B cell (primary cell): ENCODE measurements around the gene ZNF462. TPM values are rescaled to one million over a fixed set of nuclear protein-coding genes. Genes with fewer than 3 reads are reported as not detected.

ENCODE experiments used
- ATAC-seq: fragments of 200-7000 bp; cut with Tn5 transposase; one replicate; pipeline ENCODE4 v1.10.0; 2021; ENCODE audit warnings: low read depth, mild to moderate bottlenecking, moderate number of reproducible peaks, moderate library complexity
- CTCF ChIA-PET: fragments of 350-600 bp; sonication (Branson Sonifier 250); formaldehyde crosslinking; loops from one replicate; lab custom pipeline; 2021; ENCODE audit warnings: antibody characterized with exemption, inconsistent platforms; lab: Charles Lee
- POLR2A ChIA-PET: fragments of 350-600 bp; sonication (Branson Sonifier 250); formaldehyde crosslinking; loops from one replicate; lab custom pipeline; 2021; ENCODE audit warnings: antibody characterized with exemption; lab: Charles Lee
- DNase-seq: peaks from one replicate; pipeline ENCODE4 v3.0.0; 2013
- H2AFZ ChIP-seq: 2 replicates; pipeline ENCODE4 v1.6.1; 2012; ENCODE audit warnings: mild to moderate bottlenecking, low read depth, low read length; ENCODE audit not compliant: insufficient read depth, poor library complexity, severe bottlenecking
- H3K27ac ChIP-seq, 2 donors: 1 replicate in 1 of 2; 2 replicates in 1 of 2; pipeline ENCODE4 v1.5.1; 2012 to 2013; ENCODE audit warnings: low read length in 2 of 2, mild to moderate bottlenecking in 2 of 2, moderate library complexity in 1 of 2
- H3K27me3 ChIP-seq, 4 experiments: fragments of 200-600 bp in 1 of 4; sonication (generic) in 1 of 4; replicated peaks in 1 of 4; 1 replicate in 2 of 4; 2 replicates in 2 of 4; pipeline versions ENCODE4 v1.6.1 to v1.7.0; 2013 to 2016; ENCODE audit warnings: low read length in 3 of 4, mild to moderate bottlenecking in 2 of 4, mixed read lengths in 1 of 4, moderate library complexity in 1 of 4; ENCODE audit not compliant: insufficient read depth in 4 of 4, control insufficient read depth in 3 of 4; ENCODE audit errors: control extremely low read depth in 1 of 4
- H3K36me3 ChIP-seq, 2 experiments: replicated peaks in 1 of 2; 1 replicate in 1 of 2; 2 replicates in 1 of 2; pipeline versions ENCODE4 v1.6.1 to v1.7.1; 2013; ENCODE audit warnings: low read length in 1 of 2; ENCODE audit not compliant: insufficient read depth in 2 of 2, control insufficient read depth in 1 of 2; ENCODE audit errors: control extremely low read depth in 1 of 2, extremely low read depth in 1 of 2
- H3K4me1 ChIP-seq, 2 donors: fragments of 200-600 bp in 1 of 2; sonication (generic) in 1 of 2; 1 replicate in 1 of 2; 2 replicates in 1 of 2; pipeline versions ENCODE4 v1.5.1 to v1.6.1; 2013 to 2017; ENCODE audit warnings: low read length in 2 of 2; ENCODE audit not compliant: control insufficient read depth in 2 of 2, insufficient read depth in 2 of 2
- H3K4me2 ChIP-seq: replicated peaks from 2 replicates; pipeline ENCODE3; 2012; ENCODE audit warnings: mild to moderate bottlenecking, low read depth, low read length; ENCODE audit not compliant: poor library complexity, severe bottlenecking
- H3K4me3 ChIP-seq, 5 experiments: fragments of 200-600 bp in 1 of 5; sonication (generic) in 1 of 5; 1 replicate in 3 of 5; 2 replicates in 2 of 5; pipeline versions ENCODE4 v1.5.1 to v1.7.0; 2011 to 2016; ENCODE audit warnings: low read length in 4 of 5, mild to moderate bottlenecking in 4 of 5, low read depth in 2 of 5, control low read depth in 1 of 5, moderate library complexity in 1 of 5; ENCODE audit not compliant: insufficient read depth in 1 of 5; ENCODE audit errors: control extremely low read depth in 1 of 5, extremely low read depth in 1 of 5
- H3K79me2 ChIP-seq: fragments of 200-600 bp; sonication (generic); one replicate; pipeline ENCODE4 v1.6.0; 2016; ENCODE audit warnings: low read length; ENCODE audit not compliant: control insufficient read depth, insufficient read depth
- H3K9ac ChIP-seq: fragments of 200-600 bp; sonication (generic); 2 replicates; pipeline ENCODE4 v1.6.1; 2017; ENCODE audit warnings: mild to moderate bottlenecking, low read length, moderate library complexity
- H3K9me3 ChIP-seq, 3 donors: one replicate each; pipeline versions ENCODE4 v1.6.1 to v1.7.1; 2013; ENCODE audit warnings: low read length in 2 of 3; ENCODE audit not compliant: control insufficient read depth in 2 of 3, insufficient read depth in 1 of 3; ENCODE audit errors: control extremely low read depth in 1 of 3
- H4K20me1 ChIP-seq: 2 replicates; pipeline ENCODE4 v1.6.0; 2012; ENCODE audit warnings: mild to moderate bottlenecking, low read length; ENCODE audit not compliant: insufficient read depth, control insufficient read depth, poor library complexity, severe bottlenecking
- H3K27ac Mint-ChIP-seq: one replicate; pipeline ENCODE4 v1.8.0; 2021; ENCODE audit warnings: mixed read lengths
- H3K27me3 Mint-ChIP-seq: one replicate; pipeline ENCODE4 v1.8.0; 2021; ENCODE audit warnings: mixed read lengths
- H3K4me1 Mint-ChIP-seq: one replicate; pipeline ENCODE4 v1.8.0; 2021; ENCODE audit warnings: mixed read lengths
- H3K4me3 Mint-ChIP-seq: one replicate; pipeline ENCODE4 v1.8.0; 2021; ENCODE audit warnings: mixed read lengths
- H3K9me3 Mint-ChIP-seq: one replicate; pipeline ENCODE4 v1.8.0; 2022; ENCODE audit warnings: mixed read lengths; ENCODE audit not compliant: insufficient read depth
- CTCF ChIP-seq: fragments of 200-600 bp; IDR thresholded peaks from one replicate; pipeline ENCODE4 v1.8.0; 2022; ENCODE audit warnings: antibody characterized with exemption, mild to moderate bottlenecking
- EZH2 ChIP-seq: IDR thresholded peaks from 2 replicates; pipeline ENCODE4 v1.6.1; 2012; ENCODE audit warnings: borderline replicate concordance, low read depth, mild to moderate bottlenecking, moderate library complexity, low read length; ENCODE audit not compliant: insufficient read depth, poor library complexity, severe bottlenecking
- WGBS: methylation state at CpG from one replicate; pipeline ENCODE4 v1.1.5; 2013; ENCODE audit warnings: missing lambda C conversion rate; ENCODE audit not compliant: insufficient coverage; 5-methylcytosine and 5-hydroxymethylcytosine counted together
- intact Hi-C: fragments of 100-400 bp; cut with micrococcal nuclease; formaldehyde crosslinking; loops from one replicate; pipeline ENCODE4 v1.10.0; 2022
- polyA plus RNA-seq: library from polyadenylated mRNA; depleted of rRNA; stranded (reverse); fragments of >200 nt; gene quantifications from 2 replicates; pipeline ENCODE4 v1.2.3, GENCODE V29; 2012
- total RNA-seq, 2 donors: library from RNA; stranded (reverse); fragments of 120-200 nt in 1 of 2; gene quantifications; 1 replicate in 1 of 2; 2 replicates in 1 of 2; pipeline versions ENCODE4 v1.2.3 to v1.2.4, GENCODE V29; 2013 to 2022

ZNF462 gene
- total and polyA plus RNA-seq, 2 donors (not counting 1 experiment from before 2014, with no cell fraction given) = not detected

GRCh38 chr9:107044872-107045271 lies 181.9 kb downstream of the ZNF462 start:
- H3K27ac Mint-ChIP-seq = no peak overlapping the region
- no peak overlapping the region for H3K4me3 ChIP-seq
- POLR2A ChIA-PET = no interaction called here
- CTCF ChIA-PET = no interaction called here
- WGBS = 50% methylated on average over 1 of the region's 4 CpGs
- no peak overlapping the region for H3K9ac ChIP-seq
- no peaks in the 10 kb centered on the region for H4K20me1 ChIP-seq
- no peak overlapping the region for H2AFZ ChIP-seq
- H3K79me2 ChIP-seq = no peaks in the 10 kb centered on the region
- H3K9me3 Mint-ChIP-seq = no peaks in the 10 kb centered on the region
- TF ChIP-seq EZH2 (no peak), CTCF (no peak)
- no peak overlapping the region for H3K4me2 ChIP-seq
- no peak for DNase-seq
- no peak for ATAC-seq
- peaks cover 20% of the 10 kb centered on the region for H3K4me1 Mint-ChIP-seq
- no peaks in the 10 kb centered on the region for H3K36me3 ChIP-seq
- intact Hi-C loops = no loop called here
- peaks cover 18 to 19% of the 10 kb centered on the region in 2 donors for H3K4me1 ChIP-seq
- no peak overlapping the region for H3K4me3 Mint-ChIP-seq
- no peak overlapping the region for H3K27ac ChIP-seq
- H3K9me3 ChIP-seq = peaks cover 0 to 5% (median 1%) of the 10 kb centered on the region in 3 donors
- peaks cover 26% of the 10 kb centered on the region for H3K27me3 Mint-ChIP-seq
- H3K27me3 ChIP-seq = peaks cover 0 to 3% (median 0%) of the 10 kb centered on the region in 4 experiments

- no peaks in the 10 kb centered on the region for H3K27me3 ChIP-seq
- no CpG with 5 or more reads among the region's 1 CpG for WGBS
- no peak overlapping the region for H3K4me3 ChIP-seq
- H3K9me3 Mint-ChIP-seq = no peaks in the 10 kb centered on the region
- H3K9ac ChIP-seq = no peak overlapping the region
- TF ChIP-seq CTCF (no peak), EZH2 (no peak)
- H3K4me2 ChIP-seq = peak overlapping the region; percentile 10
- DNase-seq (peak; percentile 22), ATAC-seq (peak; percentile 56)
- no peak overlapping the region for H3K4me3 Mint-ChIP-seq
- H3K9me3 ChIP-seq = peaks cover 0 to 5% (median 1%) of the 10 kb centered on the region in 3 donors
- H4K20me1 ChIP-seq = no peaks in the 10 kb centered on the region
- POLR2A ChIA-PET = no interaction called here
- CTCF ChIA-PET = no interaction called here
- H2AFZ ChIP-seq = no peak overlapping the region
- H3K4me1 Mint-ChIP-seq = peaks cover 20% of the 10 kb centered on the region
- peaks cover 20% of the 10 kb centered on the region for H3K27me3 Mint-ChIP-seq
- peaks cover 18 to 19% of the 10 kb centered on the region in 2 donors for H3K4me1 ChIP-seq
- intact Hi-C loops = no loop called here
- H3K27ac Mint-ChIP-seq = no peak overlapping the region
- H3K36me3 ChIP-seq = no peaks in the 10 kb centered on the region
- H3K27ac ChIP-seq = no peak overlapping the region
- no peaks in the 10 kb centered on the region for H3K79me2 ChIP-seq
Measured at GRCh38 chr9:107046692-107047091, 183.7 kb downstream of the ZNF462 start.
